UCSD-AML1 (cell line): ENCODE measurements around the gene XKR7.

Experiments used
- DNase-seq: peaks from one replicate; lab custom pipeline; 2025; ENCODE audit not compliant: unreplicated experiment; lab: John Stamatoyannopoulos, UW

The XKR7 gene

GRCh38 chr20:31939661-31940060, 28.3 kb upstream of the XKR7 start:
- DNase-seq, result no peak

- DNase-seq, result no peak
Measured at GRCh38 chr20:31943052-31943471, 24.9 kb upstream of the XKR7 start.

DNA sequence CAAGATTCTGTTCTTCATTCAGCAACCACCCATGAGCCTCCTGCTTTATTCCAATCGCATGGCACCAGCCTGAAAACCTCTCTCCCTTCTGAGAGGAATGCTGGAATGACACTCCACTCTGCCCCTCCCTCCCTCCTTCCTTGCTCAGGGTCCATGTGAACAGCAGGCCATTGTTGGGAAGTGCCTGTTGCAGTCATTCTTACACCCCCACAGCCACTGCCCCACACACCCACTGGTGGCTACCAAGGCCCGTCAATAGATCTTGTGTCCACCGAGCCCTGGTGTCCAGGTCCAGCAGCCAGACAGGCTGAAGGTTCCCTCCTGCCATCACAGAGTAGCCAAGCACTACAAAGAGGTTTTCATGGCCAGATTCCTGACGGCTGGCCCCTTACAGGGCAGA, 22.6 kb upstream of the XKR7 start:
- no peak for DNase-seq

DNA sequence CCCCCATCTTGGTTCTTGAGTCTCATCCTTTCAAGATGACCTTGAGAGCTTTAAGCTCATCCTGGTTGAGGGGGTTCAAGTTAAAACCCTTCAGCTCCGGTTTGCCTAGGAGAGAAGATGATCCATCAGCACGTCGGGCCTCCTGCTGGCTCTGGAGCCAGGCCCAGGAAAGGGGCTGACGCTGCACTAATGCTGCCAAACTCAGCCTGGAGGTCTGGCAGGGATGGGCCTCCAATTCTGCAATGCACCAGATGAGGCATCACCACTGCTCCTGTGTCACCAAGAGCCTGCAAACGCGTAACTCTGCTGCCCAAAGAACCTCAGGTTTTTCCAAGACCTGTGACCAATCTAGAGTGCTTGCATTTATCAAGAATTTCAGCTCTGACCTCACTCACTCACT, 22.2 kb upstream of the XKR7 start:
- DNase-seq, result no peak

- no peak for DNase-seq
Measured at GRCh38 chr20:31948008-31948407, 19.9 kb upstream of the XKR7 start.

GRCh38 chr20:31949877-31950646, 17.9 kb upstream of the XKR7 start:
- DNase-seq, result no peak

- no peak for DNase-seq
Measured at GRCh38 chr20:31951203-31951529, 16.8 kb upstream of the XKR7 start.

- peak; percentile 98 for DNase-seq
Measured at GRCh38 chr20:31951530-31952453, 16.2 kb upstream of the XKR7 start, which contains the start of gene PDRG1. Gene PDRG1, minus strand, starts transcription at chr20:31952046. Its CDS starts 85 bp downstream, at chr20:31951961.

GRCh38 chr20:31953556-31954148, 14.3 kb upstream of the XKR7 start:
- no peak for DNase-seq

DNA sequence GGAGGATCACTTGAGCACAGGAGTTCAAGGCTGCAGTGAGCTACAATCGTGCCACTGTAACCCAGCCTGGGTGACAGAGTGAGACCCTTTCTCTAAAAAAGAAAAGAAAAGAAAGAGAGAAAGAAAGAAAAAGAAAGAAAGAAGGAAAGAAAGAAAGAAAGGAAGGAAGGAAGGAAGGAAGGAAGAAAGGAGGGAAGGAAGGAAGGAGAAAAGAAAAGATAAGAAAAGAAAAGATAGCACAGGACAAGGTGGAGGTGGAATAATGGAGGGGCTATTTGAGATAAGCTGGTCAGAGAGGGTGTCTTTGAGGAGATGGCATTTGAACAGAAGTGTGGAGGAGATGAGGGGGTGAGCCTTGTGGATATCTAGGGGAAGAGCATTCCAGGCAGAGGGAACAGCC, 13.5 kb upstream of the XKR7 start:
- DNase-seq, result no peak

GRCh38 chr20:31956556-31957526, 11.1 kb upstream of the XKR7 start:
- DNase-seq, result no peak

- no peak for DNase-seq
Measured at GRCh38 chr20:31962761-31963160, 5.2 kb upstream of the XKR7 start.

DNA sequence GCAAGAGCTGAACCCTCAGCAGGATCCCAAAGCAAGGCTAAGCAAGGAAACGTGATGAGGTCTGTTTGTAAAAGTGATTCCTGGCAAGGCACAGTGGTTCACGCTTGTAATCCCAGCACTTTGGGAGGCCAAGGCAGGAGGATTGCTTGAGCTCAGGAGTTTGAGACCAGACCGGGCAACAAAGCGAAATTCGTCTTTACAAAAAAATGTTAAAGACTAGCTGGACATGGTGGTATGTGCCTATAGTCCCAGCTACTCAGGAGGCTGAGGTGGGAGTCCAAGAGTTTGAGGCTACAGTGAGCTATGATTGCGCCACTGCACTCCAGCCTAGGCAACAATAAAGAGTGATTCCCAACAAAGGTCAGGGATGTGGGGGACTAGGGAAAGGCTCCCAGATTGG, 4.1 kb upstream of the XKR7 start:
- DNase-seq, result no peak

GRCh38 chr20:31966991-31967655, 828 bp upstream of the XKR7 start:
- no peak for DNase-seq

GRCh38 chr20:31968291-31969126, 558 bp downstream of the XKR7 start:
- peak; percentile 87 for DNase-seq

DNA sequence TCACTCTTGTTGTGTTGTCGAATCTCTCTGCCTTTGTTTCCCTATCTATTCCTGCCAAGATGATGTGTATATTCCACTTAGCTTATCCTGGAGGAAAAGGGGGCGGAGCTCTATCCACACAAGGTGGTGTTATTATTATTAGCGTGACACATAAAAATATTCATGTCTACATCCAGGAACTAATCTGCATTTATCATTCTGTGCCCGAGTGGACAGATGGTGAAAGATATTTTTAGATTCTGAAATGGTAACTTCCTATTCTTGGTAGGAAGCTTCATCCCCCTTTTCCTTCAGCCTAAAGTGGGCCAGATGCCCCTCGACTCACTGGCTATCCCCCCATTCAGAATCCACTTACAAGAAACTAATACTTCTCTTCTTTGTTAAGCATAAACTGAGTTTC, 2.0 kb downstream of the XKR7 start:
- no peak for DNase-seq

GRCh38 chr20:31972471-31973021, 4.6 kb downstream of the XKR7 start:
- DNase-seq, result no peak

- DNase-seq, result no peak
Measured at GRCh38 chr20:31974296-31974695, 6.3 kb downstream of the XKR7 start.

DNA sequence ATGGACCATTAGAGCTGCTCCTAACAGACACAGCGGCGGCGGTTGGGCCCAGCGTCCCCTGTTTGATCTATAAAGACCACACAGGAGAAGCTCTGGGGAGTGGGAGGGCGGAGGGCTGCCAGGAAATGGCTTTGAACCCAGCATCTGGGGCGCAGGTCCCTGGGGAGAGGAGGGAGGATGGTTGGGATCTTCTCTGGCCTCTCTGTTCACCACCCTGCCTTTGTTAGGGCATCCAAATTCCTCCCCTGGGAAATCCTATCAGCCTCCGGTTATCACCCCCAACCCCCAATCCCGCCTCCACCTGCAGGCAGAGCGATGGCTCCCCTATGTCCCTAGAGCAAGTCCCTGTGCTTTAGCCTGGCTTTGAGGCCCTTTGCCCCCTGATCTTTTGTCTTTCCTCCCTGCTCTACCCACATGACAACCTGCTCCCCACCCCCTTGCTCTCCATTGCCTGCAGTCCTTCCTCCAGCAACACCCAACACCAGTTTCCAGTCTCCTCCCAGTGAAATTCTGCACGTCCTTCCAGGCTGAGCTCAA, 7.1 kb downstream of the XKR7 start:
- DNase-seq, result no peak
